GM19043 (cell line): ENCODE measurements around the gene SYNPO2.
"Not testable (repeated sequence)": the region's sequence is repeated elsewhere in the genome, so short reads cannot be mapped to it uniquely, and the experiment has no call there.

Experiments used
- ATAC-seq: cut with Tn5 transposase; IDR thresholded peaks from one replicate; pipeline ENCODE4 v1.9.1; 2021; ENCODE audit warnings: low read depth; ENCODE audit not compliant: unreplicated experiment

The SYNPO2 gene

GRCh38 chr4:119028296-119028695, 139.6 kb downstream of the SYNPO2 start:
- no peak for ATAC-seq

GRCh38 chr4:119029847-119030535, 141.3 kb downstream of the SYNPO2 start:
- ATAC-seq = no peak

- no peak for ATAC-seq
Observed at GRCh38 chr4:119030536-119030890, 141.9 kb downstream of the SYNPO2 start.

- no peak for ATAC-seq
Observed at GRCh38 chr4:119031218-119031617, 142.6 kb downstream of the SYNPO2 start.

GRCh38 chr4:119032921-119033685, 144.4 kb downstream of the SYNPO2 start:
- no peak for ATAC-seq

- no peak for ATAC-seq
Observed at GRCh38 chr4:119034276-119035008, 145.8 kb downstream of the SYNPO2 start.

GRCh38 chr4:119035951-119036737, 147.5 kb downstream of the SYNPO2 start:
- no peak for ATAC-seq

GRCh38 chr4:119037709-119038108, 149.1 kb downstream of the SYNPO2 start:
- ATAC-seq = no peak

GRCh38 chr4:119038116-119038841, 149.6 kb downstream of the SYNPO2 start:
- no peak for ATAC-seq

GRCh38 chr4:119039160-119039559, 150.5 kb downstream of the SYNPO2 start:
- ATAC-seq = no peak

- no peak for ATAC-seq
Observed at GRCh38 chr4:119039779-119040178, 151.1 kb downstream of the SYNPO2 start.

GRCh38 chr4:119040261-119040660, 151.6 kb downstream of the SYNPO2 start:
- ATAC-seq = no peak

- no peak for ATAC-seq
Observed at GRCh38 chr4:119040694-119041185, 152.1 kb downstream of the SYNPO2 start.

GRCh38 chr4:119041396-119041795, 152.7 kb downstream of the SYNPO2 start:
- ATAC-seq = no peak

- peak; percentile 91 for ATAC-seq
Observed at GRCh38 chr4:119041951-119042560, 153.4 kb downstream of the SYNPO2 start.

- ATAC-seq = no peak
Observed at GRCh38 chr4:119046263-119046662, 157.6 kb downstream of the SYNPO2 start.

- ATAC-seq = not testable (repeated sequence)
Observed at GRCh38 chr4:119047059-119047458, 158.4 kb downstream of the SYNPO2 start.

- ATAC-seq = no peak
Observed at GRCh38 chr4:119048446-119048845, 159.8 kb downstream of the SYNPO2 start.

GRCh38 chr4:119049342-119049741, 160.7 kb downstream of the SYNPO2 start:
- no peak for ATAC-seq
